A172 (cell line): Measurements from ENCODE around the gene ZIC5. TPM values are rescaled to one million over a fixed set of nuclear protein-coding genes. Genes with fewer than 3 reads are reported as not detected.
"Not testable (repeated sequence)": the region's sequence is repeated elsewhere in the genome, so short reads cannot be mapped to it uniquely, and the experiment has no call there.

Source experiments
- DNase-seq: peaks from one replicate; pipeline ENCODE4 v3.0.0-alpha.2; 2015; ENCODE audit warnings: low spot score
- total RNA-seq: library from RNA; depleted of rRNA; stranded (reverse); fragments of >200 nt; shearing (Covaris generic); gene quantifications from 2 replicates; pipeline ENCODE4 v1.2.3, GENCODE V29; 2014

ZIC5 gene
- total RNA-seq, 1 experiment from 2014 or later = 2.4 TPM

DNA sequence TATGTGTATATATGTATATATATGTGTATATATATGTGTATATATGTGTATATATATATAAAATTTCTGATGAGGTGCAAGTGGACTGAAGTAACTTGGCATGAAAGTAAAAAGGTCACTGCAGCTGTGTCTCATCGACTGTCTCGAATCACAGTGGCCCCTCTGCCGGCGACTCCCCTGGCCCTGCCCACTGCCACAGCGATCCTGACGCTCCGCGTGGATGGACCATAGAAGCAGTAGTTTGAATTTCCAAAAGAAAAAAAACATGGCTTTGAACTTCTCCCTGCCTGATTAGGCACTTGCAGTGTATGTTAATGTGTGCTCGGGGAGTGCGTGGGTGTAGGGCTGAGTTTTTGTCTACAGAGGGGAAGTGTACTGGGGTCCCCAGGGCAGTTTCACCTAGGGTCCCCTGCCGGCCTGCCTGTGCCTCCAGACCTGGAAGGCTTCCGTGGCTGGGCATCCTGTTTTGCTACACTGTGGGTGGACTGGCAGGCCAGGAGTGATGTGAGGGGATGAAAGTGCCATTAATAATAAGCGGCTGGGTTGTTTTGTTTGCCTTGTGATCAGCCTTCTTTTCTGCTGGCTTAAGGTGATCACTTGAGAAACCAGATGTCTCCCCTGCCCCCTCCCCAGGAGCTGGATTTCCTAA is 10.8 kb downstream of the ZIC5 start:
- no peak for DNase-seq

DNA sequence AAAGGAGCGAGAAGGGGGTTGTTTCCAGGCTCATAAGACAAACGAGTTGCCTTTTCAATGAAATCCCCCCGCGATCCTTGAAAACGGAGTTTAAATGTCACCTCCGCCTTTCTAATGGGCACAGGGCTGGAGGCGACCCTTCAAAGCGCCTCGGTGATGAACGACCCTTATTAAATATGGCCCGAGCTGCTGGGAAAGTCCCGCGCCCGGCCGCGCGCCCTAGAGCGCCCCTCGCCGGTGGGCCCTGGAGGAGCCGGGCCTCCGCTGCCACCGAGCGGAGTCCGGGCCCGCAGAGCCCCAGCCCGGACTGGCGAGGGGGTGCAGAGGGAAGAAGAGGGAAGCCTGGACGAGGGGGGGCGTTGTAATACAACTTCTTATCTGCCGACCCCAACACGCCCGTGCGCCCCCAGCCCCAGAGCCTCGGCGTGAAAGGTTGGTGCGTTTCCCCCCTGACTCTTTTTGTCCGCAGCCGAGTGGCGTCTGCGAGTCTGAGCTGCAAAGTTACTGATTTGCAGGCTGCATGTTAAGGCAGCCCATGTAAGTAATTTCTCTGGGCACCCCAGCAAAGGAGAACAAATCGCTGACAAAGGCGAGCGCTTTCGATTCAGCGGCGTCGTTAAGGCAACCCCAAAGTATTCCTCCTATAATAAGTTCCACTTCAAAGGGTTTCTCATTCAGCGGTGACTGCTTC is 11.9 kb downstream of the ZIC5 start:
- DNase-seq = no peak

DNA sequence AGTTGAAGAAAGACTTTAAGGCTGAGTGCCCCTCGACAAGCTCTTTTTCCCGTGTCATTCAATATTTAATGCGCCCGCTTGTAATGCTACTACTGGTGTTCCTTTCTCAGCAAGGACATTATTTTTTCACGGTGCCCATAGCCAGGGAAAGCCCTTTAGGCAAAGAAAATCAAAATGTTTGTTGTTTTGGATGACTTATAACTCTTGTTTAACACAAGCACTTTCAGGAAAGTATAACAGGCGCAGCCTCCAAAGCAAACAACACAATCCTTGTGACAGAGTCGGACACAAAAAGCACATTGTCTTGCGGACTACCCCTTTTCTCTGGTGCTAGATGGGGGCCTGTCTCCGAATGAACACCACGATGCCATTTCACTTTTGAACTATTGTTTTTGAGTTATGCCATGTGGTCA is 12.4 kb downstream of the ZIC5 start:
- DNase-seq = no peak

DNA sequence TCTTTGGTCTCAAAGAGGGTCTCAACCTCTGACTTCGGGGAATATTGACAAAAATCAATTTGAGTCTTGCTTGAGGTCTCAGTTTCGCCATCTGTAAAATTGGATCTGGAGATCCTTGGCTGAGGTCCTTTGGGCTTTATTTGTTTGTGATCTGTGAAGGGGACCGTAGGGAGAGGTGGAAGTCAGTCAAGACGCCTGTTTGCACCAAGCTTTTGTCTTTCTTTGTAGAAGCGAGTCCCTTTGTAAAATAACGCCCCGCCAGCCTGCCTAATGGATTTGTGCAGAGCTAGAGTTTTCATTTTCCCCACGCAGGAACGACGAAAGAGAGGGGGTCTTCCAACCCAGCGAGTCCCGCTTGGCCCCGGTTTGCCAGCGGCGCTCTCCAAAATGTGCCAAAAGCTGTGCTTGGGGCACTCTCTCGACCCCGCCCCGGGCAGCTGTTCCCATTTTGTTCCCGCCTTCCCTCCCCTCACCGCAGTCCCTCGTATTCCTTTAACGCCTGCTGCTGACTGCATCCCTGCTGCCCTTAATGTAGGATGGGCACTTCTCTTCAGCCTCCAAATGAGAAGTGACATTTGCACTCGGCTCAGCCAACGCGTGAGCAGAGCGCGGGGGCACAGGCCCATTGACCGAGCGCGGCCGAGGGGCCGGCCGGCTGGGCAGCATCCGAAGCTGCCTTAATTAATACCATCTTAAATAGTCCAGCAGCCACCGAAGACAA is 13.0 kb downstream of the ZIC5 start:
- no peak for DNase-seq

DNA sequence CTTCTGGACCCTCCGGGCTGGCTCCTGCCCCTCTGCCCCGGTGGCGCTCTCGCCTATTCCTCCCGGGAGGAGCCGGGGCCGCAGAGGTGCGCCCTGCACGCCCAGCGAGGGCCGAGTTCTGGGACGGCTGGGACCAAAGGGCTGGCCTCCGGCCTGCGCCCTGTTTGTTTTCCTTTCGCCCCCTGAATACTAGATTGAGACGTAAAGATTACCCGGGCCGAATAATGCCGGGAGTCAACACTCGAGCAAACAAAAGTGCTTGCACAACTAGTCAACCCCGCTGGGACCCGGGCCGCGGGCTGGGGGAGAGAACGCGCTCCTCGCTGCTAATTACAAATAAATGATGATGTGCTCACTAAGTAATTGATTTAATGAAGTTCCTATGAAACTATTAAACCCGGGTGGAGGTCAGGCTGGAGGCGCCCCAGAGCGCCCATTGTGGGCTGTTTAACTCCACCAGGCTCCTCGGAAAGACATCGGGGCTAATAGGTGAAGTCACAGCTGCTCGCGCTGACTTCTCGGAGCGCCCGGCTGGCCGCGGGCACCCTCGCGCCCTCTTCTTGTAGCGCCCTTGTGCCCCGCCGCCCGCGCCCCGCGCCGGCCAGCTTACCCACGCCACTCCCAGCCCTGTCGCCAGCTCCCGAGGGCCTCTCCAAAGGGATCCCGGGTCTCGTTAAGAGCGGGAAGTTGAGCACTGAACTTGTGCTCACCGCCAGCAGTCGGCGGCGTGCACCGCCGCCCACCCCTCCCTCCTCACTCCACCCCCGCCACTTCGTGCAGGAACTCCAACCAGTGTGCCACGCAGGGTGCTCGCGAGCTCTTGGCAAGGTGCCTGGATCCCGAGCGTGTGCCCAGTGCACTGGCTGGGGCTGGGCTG is 14.9 kb downstream of the ZIC5 start:
- DNase-seq = no peak

DNA sequence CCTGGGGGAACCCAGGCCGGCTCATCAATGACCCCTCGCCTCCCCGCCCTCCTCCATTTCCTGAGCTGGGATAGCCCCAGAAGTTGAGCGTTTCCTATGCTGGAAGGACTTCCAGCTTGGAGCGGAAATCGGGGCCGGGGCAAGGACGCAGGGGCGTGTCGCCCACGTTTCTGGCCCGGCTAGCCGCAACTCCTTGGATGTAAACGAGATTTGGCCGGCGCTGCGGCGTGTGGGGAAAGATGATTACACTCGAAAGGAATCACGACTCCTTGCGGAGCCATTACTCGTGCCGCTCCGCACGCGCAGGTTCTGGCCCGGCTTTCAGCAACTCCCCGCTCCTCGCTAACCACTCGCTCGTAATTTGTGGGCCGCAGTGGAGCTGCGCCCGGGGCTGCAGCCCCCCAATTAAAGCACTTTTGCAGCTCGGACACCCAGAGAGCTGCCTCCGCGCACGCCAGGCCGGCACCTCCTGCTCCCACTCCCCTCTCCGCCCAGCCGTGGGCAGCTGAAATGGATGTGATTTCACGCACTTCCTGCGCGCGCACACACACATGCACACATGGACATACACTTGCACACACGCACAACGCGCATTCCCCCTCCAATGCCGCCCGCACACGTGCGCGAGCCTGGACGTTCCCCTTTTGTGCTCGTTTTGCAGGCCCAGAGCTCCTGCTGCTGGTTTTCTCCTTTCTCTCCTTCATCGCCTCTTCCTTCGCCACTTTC is 15.7 kb downstream of the ZIC5 start:
- DNase-seq = no peak

DNA sequence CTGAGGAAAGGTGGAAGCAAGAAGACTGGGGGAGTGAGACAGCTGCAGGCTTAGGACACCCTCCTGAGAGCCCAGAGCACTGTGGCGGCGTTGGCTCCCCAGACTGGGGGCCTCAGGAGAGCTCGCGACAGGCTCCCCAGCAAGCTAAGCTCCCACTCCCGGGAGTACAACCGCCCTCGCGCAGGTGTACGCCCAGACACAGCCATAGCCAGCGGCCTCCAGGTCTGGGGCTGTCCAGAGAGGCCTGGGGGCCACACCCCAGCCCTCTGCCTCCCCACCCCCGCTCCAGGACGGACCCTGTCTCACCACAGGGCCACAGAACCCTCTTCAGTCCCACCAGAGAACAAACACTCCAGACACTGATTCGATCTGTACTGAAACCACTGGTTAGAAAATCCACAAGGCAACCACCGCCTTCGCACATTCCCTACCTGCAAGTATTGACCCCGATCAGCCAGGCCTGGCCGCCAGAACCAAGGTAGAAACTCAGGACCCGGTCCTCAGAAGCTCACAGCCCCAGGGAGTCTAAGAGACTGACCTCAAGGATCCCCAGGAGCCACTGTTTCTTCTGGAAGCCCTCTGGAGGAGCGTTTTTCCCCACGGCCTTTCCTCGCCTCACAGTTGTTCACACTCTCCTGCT is 16.3 kb downstream of the ZIC5 start:
- DNase-seq = no peak

DNA sequence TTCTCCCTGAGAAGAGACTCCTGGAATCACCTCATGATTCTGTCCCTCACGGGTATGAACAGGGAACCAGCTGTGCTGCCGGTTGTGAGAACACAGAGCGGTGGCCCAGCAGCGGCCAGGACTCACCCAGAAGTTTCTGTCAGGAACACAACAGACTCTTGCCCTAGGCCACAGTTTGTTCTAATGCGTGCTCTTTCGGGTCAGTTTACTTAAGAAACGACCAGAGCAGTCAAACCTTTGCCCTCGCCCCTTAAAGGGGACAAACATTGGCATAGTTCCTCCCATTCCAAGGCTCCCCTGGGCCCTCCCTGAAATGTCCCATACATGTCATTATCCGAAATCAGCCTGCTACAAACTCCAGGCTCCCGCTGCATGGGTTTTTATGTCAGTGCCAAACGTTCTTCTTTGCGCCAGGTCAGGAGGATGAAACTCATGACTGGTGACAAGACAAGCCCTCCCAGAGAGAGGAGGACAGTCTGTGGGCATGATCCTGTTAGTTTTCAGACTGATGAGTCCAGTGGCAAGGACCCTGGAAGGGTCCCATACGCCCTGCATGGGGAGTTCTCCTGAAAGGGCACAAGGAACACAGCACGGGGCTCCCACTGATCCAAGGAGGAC is 18.3 kb downstream of the ZIC5 start:
- DNase-seq = no peak

DNA sequence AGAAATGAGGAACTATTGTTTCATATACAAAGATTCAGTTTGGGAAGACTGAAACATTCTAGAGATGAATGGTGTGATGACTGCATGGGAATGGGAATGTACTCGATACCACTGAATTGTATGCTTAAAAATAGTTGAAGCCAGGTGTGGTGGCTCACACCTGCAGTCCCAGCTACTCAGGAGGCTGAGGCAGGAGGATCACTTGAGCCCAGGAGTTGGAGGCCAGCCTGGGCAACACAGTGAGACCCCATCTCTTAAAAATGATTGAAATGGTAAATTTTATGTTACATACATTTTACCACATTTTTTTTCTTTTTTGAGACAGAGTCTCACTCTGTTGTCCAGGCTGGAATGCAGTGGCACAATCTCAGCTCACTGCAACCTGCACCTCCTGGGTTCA is 19.9 kb downstream of the ZIC5 start:
- not testable (repeated sequence) for DNase-seq

DNA sequence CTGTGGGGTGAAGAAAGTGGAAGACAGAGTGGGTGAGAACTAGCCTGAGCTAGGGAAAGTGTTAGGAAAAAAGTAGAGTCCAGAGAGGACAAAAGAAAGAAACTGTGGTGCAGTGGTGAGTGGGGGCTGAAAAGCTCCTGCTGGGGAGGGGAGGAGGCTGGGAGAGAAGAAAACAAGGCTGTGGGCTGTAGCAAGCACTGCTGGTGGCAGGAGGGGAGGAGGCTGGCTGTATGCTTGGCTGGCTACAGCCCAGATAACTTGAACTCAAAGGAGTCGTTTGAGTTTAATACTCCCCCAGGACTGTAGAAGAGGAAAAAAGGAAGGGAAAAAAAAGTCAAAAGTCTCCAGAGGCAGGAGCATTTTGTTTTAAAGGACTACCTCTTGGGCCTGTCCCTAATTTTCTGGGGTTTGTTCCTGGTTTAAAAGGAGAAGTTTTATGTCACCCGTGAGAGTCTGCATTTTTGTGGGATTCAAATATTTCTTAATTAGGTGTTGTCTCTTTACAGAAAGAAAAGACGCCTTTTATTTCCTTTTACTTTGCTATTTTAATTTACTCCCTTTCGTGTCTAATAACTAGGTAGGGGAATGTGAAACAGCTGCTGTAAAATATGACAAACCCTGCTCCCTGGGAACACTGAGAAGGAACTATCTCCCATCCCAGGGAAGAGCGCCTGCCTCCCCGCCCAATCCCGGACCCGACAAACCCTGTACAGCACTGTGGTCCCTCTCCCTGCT is 21.7 kb downstream of the ZIC5 start:
- DNase-seq = peak; percentile 26

DNA sequence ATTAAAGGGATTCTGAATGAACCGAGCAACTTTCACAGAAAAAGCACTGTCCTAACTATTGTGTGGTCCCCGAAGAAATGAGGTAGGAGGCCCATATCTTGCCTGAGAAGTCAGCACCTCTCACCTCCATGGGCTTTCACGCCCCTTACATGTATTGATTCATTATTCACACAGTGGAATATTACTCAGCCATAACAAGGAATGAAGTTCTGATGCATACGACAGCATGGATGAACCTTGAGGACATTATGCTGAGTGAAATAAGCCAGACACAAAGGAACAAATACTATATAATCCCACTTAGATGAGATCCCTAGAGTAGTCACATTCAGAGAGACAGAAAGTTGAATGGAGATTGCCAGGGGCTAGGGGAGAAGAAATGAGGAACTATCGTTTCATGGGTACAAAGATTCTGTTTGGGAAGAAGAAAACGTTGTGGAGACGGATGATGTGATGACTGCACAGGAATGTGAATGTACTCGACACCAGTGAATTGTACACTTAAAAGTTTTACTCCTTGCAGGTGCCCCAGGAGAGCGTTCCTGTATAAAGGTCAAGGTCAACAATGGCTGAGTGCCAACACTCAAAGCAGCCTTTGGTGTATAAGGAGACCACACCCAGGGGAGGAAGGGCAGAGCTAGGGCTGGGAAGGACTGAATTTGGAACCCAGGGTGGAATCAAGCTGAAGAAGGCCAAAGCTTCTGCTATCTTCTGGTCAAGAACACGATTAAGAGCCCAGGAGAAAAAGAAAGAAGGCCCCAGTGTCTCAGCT is 22.5 kb downstream of the ZIC5 start:
- no peak for DNase-seq

DNA sequence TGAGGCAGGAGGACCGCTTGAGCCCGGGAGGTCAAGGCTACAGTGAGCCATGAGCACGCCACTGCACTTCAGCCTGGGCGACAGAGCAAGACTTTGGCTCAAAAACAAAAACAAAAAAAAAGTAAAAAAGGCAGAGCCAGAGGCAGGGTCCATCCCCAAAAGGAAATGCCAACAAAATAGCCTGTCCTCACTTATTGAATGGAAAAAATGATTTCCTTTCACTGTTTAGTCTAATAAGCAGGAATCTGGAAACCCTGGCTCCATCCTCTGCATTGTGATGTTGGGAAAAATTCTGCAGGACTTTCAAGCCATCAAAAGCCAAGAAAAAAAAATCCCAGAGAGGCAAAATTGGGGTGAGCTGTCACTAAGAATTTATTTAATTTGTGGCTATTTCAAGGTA is 23.2 kb downstream of the ZIC5 start:
- no peak for DNase-seq

DNA sequence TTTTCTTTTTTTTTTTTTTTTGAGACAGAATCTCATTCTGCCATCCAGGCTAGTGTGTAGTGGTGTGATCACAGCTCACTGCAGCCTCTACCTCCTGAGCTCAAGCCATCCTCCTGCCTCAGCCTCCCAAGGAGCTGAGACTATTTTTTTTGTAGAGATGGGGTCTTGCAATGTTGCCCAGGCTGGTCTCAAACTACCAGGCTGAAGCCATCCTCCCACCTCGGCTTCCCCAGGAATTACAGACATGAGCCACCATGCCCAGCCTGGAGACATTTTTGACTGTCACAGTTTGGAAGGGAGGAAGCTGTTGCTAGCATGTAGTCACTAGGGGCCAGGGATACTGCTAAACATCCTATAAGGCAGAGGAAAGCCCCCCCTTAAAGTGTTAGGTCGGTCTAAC is 23.9 kb downstream of the ZIC5 start:
- DNase-seq = no peak

DNA sequence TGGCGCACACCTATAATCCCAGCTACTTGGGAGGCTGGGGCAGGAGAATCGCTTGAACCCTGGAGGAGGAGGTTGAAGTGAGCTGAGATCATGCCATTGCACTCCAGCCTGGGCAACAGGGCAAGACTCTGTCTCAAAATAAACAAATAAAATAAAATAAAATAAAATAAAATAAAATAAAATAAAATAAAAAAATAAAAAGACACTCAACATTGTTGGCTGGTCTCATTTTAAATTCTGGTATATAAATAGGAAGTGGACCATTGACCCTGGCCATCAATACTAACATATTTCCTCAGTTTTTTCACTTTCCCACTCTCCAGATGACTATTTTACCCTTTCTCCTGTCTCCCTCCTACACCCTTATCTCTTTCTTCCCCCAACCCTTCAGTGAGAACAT is 26.1 kb downstream of the ZIC5 start:
- DNase-seq = not testable (repeated sequence)

DNA sequence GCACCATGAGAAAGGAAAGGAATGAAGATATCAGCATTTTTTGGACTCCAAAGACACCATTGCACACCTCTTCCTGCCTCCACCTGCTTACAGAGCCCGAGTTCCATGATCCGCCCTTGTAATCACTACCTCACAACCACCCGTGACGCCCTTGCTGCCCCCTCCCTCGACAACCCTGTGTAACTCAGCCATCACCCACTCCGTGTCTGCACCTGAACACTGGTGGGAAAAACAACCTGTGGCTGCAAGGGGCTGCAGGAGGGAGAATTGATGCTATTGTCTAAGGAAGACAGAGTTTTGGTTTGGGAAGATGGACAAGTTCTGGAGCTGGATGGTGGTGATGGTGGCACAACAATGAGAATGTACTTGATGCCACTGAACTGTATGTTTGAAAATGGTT is 27.0 kb downstream of the ZIC5 start:
- no peak for DNase-seq

DNA sequence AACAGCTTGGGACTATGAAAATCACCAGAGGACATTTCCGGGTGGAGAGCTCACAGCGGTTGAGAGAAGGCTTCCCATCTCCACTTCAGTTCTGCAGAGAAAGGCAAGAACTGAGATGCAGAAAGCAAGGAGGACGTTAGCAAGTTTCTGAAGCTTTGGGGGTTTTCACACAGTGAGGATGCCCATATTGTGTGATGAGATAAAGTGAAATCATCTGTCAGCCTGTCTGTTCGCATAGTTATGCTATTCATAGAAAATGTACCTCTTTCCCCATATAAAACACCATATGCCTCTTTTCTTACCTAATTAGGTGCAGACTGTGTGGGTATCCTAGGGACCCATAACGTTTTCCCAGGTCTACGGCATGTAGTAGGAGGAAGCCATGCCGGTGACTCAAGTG is 27.5 kb downstream of the ZIC5 start:
- DNase-seq = no peak

DNA sequence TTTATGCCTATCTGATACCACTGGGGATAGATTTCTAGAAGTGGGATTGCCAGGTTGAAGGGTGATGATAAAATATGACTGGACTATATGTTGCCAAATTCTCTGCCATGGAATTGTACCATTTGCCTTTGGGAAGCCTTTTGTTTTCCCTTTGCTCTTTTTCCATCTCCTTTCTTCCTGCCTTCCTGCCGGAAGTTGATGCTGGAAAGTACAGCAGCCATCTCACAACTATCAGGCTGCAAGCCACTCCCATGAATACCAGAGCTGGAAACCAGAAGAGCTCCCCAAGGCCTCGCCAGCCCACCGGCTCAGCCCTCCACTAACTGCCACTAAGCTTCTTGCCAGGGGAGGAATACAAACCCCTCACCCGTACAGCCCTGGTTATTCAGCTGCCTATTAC is 29.7 kb downstream of the ZIC5 start:
- DNase-seq = no peak

DNA sequence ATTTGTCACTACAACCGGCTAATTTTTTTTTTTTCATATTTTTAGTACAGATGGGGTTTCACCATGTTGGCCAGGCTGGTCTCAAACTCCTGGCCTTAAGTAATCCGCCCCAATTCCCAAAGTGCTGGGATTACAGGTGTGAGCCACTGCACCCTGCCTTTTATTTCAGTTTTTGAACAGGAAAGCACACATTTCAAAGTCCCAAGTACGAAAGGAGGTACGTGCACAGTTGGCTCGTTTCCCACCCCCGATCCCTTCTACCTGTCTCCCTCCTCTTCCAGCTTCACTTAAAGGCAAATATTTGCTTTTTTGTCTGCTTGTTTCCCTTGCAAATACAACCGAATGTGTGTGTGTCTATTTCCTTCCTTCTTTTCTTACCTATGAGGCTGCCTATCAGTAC is 30.5 kb downstream of the ZIC5 start:
- DNase-seq = no peak

DNA sequence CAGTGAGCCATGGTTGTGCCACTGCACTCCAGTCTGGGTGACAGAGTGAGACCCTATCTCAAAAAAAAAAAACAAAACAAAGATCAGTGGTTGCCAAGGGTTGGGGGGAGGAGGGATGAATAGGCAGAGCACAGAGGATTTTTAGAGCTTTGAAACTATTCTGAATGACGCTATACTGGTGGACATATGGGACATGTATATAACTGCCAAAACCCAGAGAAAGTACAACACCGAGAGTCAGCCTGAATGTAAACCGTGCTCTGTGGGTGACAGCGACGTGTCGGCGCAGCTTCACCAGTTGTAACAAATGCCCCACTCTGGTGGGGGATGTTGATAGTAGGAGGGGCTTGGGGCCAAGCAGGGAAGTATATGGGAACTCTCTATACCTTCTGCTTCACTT is 32.9 kb downstream of the ZIC5 start:
- DNase-seq = no peak
